Measurements from ENCODE around the gene ODF2L. TPM values are rescaled to one million over a fixed set of nuclear protein-coding genes. Genes with fewer than 3 reads are reported as not detected.
"Not testable (repeated sequence)": the region's sequence is repeated elsewhere in the genome, so short reads cannot be mapped to it uniquely, and the experiment has no call there.

The ODF2L gene
- total RNA-seq, 4 donors from 2014 or later: 1.7 to 5.4 (median 2.4) TPM

- no peaks in the 10 kb centered on the region for H3K27me3 ChIP-seq
- no peaks in the 10 kb centered on the region for H3K36me3 ChIP-seq
- no peak overlapping the region for H3K27ac ChIP-seq
- H3K4me1 ChIP-seq: no peaks in the 10 kb centered on the region
- no peak for ATAC-seq
- no peaks in the 10 kb centered on the region for H3K9me3 ChIP-seq
- no peak for DNase-seq
- in situ Hi-C loops (cut with MboI; ENCODE audit: low sequenced_read_pairs in 4 of 4): no loop called here
- intact Hi-C loops (cut with DNase I; ENCODE audit: low total_unique reads): no loop called here
- no peak overlapping the region for H3K4me3 ChIP-seq
- TF ChIP-seq POLR2A (IDR thresholded peaks at IDR 0.05): no peak
- TF ChIP-seq, protein P1, sequence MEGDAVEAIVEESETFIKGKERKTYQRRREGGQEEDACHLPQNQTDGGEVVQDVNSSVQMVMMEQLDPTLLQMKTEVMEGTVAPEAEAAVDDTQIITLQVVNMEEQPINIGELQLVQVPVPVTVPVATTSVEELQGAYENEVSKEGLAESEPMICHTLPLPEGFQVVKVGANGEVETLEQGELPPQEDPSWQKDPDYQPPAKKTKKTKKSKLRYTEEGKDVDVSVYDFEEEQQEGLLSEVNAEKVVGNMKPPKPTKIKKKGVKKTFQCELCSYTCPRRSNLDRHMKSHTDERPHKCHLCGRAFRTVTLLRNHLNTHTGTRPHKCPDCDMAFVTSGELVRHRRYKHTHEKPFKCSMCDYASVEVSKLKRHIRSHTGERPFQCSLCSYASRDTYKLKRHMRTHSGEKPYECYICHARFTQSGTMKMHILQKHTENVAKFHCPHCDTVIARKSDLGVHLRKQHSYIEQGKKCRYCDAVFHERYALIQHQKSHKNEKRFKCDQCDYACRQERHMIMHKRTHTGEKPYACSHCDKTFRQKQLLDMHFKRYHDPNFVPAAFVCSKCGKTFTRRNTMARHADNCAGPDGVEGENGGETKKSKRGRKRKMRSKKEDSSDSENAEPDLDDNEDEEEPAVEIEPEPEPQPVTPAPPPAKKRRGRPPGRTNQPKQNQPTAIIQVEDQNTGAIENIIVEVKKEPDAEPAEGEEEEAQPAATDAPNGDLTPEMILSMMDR (IDR thresholded peaks at IDR 0.05 in 4 of 5, conservative IDR thresholded peaks at IDR 0.05 in 1 of 5): no peak
Measured at GRCh38 chr1:86362807-86363206, 33.3 kb downstream of the ODF2L start.

DNA sequence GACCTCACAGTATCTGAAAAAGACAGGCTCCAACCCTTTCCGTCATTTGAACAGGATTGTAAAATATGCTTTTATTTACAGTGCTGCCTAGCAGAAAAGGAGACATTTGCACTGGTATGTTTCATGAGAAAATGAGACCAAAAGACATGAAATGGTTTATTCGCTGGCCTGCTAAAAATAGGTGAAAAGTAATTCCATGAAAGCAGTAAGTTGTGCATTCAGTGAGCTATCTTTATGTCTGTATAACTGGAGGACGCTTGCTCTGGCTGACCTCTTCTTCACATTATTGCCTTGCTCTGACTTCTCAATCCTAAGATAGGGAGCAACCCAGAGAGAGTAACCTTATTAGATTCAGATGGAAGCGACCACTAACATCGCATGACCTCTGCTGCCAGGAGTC, 38.3 kb downstream of the ODF2L start:
- H3K4me3 ChIP-seq: no peak overlapping the region
- H3K36me3 ChIP-seq: no peaks in the 10 kb centered on the region
- H3K27me3 ChIP-seq: no peaks in the 10 kb centered on the region
- H3K27ac ChIP-seq: no peak overlapping the region
- no peaks in the 10 kb centered on the region for H3K9me3 ChIP-seq
- no peaks in the 10 kb centered on the region for H3K4me1 ChIP-seq
- in situ Hi-C loops (cut with MboI; ENCODE audit: low sequenced_read_pairs in 4 of 4) (no loop called here), intact Hi-C loops (cut with DNase I; ENCODE audit: low total_unique reads) (no loop called here)
- TF ChIP-seq, protein P1 (IDR thresholded peaks at IDR 0.05 in 4 of 5, conservative IDR thresholded peaks at IDR 0.05 in 1 of 5): no peak
- TF ChIP-seq POLR2A (IDR thresholded peaks at IDR 0.05): no peak
- DNase-seq: no peak
- no peak for ATAC-seq

- no peak overlapping the region for H3K4me3 ChIP-seq
- DNase-seq (no peak), ATAC-seq (no peak)
- H3K27me3 ChIP-seq: no peaks in the 10 kb centered on the region
- no peaks in the 10 kb centered on the region for H3K9me3 ChIP-seq
- no peak overlapping the region for H3K27ac ChIP-seq
- H3K4me1 ChIP-seq: no peaks in the 10 kb centered on the region
- intact Hi-C loops (cut with DNase I; ENCODE audit: low total_unique reads): no loop called here
- no peaks in the 10 kb centered on the region for H3K36me3 ChIP-seq
- in situ Hi-C loops (cut with MboI; ENCODE audit: low sequenced_read_pairs in 4 of 4): no loop called here
- TF ChIP-seq POLR2A (IDR thresholded peaks at IDR 0.05): no peak
- TF ChIP-seq, protein P1 (IDR thresholded peaks at IDR 0.05 in 4 of 5, conservative IDR thresholded peaks at IDR 0.05 in 1 of 5): peak in 1 of 5 experiments; percentile 7
Measured at GRCh38 chr1:86356247-86356646, 39.9 kb downstream of the ODF2L start.

- intact Hi-C loops (cut with DNase I; ENCODE audit: low total_unique reads) (no loop called here), in situ Hi-C loops (cut with MboI; ENCODE audit: low sequenced_read_pairs in 4 of 4) (no loop called here)
- no peak overlapping the region for H3K4me3 ChIP-seq
- no peak overlapping the region for H3K27ac ChIP-seq
- H3K27me3 ChIP-seq: no peaks in the 10 kb centered on the region
- H3K4me1 ChIP-seq: no peaks in the 10 kb centered on the region
- H3K36me3 ChIP-seq: no peaks in the 10 kb centered on the region
- no peaks in the 10 kb centered on the region for H3K9me3 ChIP-seq
- DNase-seq (no peak), ATAC-seq (no peak)
- no peak for TF ChIP-seq POLR2A (IDR thresholded peaks at IDR 0.05)
- TF ChIP-seq, protein P1 (IDR thresholded peaks at IDR 0.05 in 4 of 5, conservative IDR thresholded peaks at IDR 0.05 in 1 of 5): no peak
Measured at GRCh38 chr1:86352086-86352485, 44.0 kb downstream of the ODF2L start.

DNA sequence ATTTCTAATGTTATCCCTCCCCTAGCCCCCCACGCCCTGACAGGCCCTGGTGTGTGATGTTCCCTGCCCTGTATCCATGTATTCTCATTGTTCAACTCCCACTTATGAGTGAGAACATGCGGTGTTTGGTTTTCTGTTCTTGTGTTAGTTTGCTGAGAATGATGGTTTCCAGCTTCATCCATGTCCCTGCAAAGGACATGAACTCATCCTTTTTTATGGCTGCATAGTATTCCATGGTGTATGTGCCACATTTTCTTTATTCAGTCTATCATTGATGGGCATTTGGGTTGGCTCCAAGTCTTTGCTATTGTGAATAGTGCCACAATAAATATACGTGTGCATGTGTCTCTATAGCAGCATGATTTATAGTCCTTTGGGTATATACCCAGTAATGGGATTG, 45.9 kb downstream of the ODF2L start:
- ATAC-seq; H3K9me3 ChIP-seq; H3K27ac ChIP-seq; H3K36me3 ChIP-seq; H3K4me3 ChIP-seq; H3K27me3 ChIP-seq; H3K4me1 ChIP-seq; intact Hi-C loops (cut with DNase I; ENCODE audit: low total_unique reads); in situ Hi-C loops (cut with MboI; ENCODE audit: low sequenced_read_pairs in 4 of 4); DNase-seq: not testable (repeated sequence)
